HEK293 (cell line): ENCODE results near the gene NNMT.

Source experiments
- CTCF ChIA-PET: fragments of 350-600 bp; formaldehyde crosslinking; extraction: SDS; loops from one replicate; lab custom pipeline; 2021; ENCODE audit warnings: antibody characterized with exemption; lab: Yijun Ruan, JAX
- POLR2A ChIA-PET: fragments of 300-600 bp; formaldehyde crosslinking; extraction: SDS; loops from one replicate; lab custom pipeline; 2020; ENCODE audit warnings: antibody characterized with exemption, inconsistent platforms; lab: Yijun Ruan, JAX
- H3K27ac ChIP-seq: fragments of 200-500 bp; sonication (Bioruptor generic); 2 replicates; pipeline ENCODE4 v1.5.1; 2014; ENCODE audit warnings: low read depth, low read length, control low read depth, inconsistent platforms; ENCODE audit errors: extremely low read depth
- H3K36me3 ChIP-seq, 2 experiments: fragments of 200-500 bp in 1 of 2; sonication (Bioruptor generic) in 1 of 2; 1 replicate in 1 of 2; 2 replicates in 1 of 2; pipeline ENCODE4 v1.5.1; 2014 to 2017; ENCODE audit warnings: inconsistent platforms in 2 of 2, low read length in 2 of 2; ENCODE audit not compliant: control insufficient read depth in 2 of 2, insufficient read depth in 1 of 2
- H3K4me1 ChIP-seq: fragments of 200-500 bp; sonication (Bioruptor generic); 2 replicates; pipeline ENCODE4 v1.5.1; 2014; ENCODE audit warnings: mild to moderate bottlenecking, low read length, inconsistent platforms; ENCODE audit not compliant: control insufficient read depth, insufficient read depth
- H3K4me3 ChIP-seq: 2 replicates; pipeline ENCODE4 v1.5.1; 2011; ENCODE audit warnings: low read depth, mild to moderate bottlenecking, control low read depth, low read length, moderate library complexity
- H3K9me3 ChIP-seq: fragments of 200-500 bp; sonication (Bioruptor generic); 2 replicates; pipeline ENCODE4 v1.5.1; 2014; ENCODE audit warnings: low read depth, low read length, inconsistent platforms; ENCODE audit not compliant: control insufficient read depth, insufficient read depth
- BCL11A ChIP-seq: fragments of 450-650 bp; formaldehyde crosslinking; IDR thresholded peaks from 2 replicates; pipeline ENCODE4 v1.5.1; 2016; ENCODE audit warnings: low read depth, missing biosample characterization, missing genetic modification characterization
- GLIS2 ChIP-seq: fragments of 450-650 bp; formaldehyde crosslinking; IDR thresholded peaks from 2 replicates; pipeline ENCODE4 v1.5.1; 2016; ENCODE audit warnings: missing biosample characterization, missing genetic modification characterization
- KLF1 ChIP-seq: fragments of 450-650 bp; formaldehyde crosslinking; IDR thresholded peaks from 2 replicates; pipeline ENCODE4 v1.5.1; 2016; ENCODE audit warnings: missing biosample characterization, missing genetic modification characterization
- KLF7 ChIP-seq: fragments of 450-650 bp; formaldehyde crosslinking; IDR thresholded peaks from 2 replicates; pipeline ENCODE4 v1.5.1; 2016; ENCODE audit warnings: missing biosample characterization, missing genetic modification characterization, borderline replicate concordance
- REST ChIP-seq: fragments of 450-650 bp; formaldehyde crosslinking; IDR thresholded peaks from 2 replicates; pipeline ENCODE4 v1.5.1; 2016; ENCODE audit warnings: missing biosample characterization, missing genetic modification characterization
- TRIM28 ChIP-seq: IDR thresholded peaks from 2 replicates; pipeline ENCODE4 v1.6.1; 2011; ENCODE audit warnings: low read length, control low read depth, borderline replicate concordance
- ZNF114 ChIP-seq: fragments of 450-650 bp; formaldehyde crosslinking; IDR thresholded peaks from 2 replicates; pipeline ENCODE4 v1.5.0; 2017; ENCODE audit warnings: missing biosample characterization, missing genetic modification characterization
- ZNF473 ChIP-seq: fragments of 450-650 bp; formaldehyde crosslinking; IDR thresholded peaks from 2 replicates; pipeline ENCODE4 v1.5.1; 2017; ENCODE audit warnings: missing biosample characterization, missing genetic modification characterization
- ZNF558 ChIP-seq: fragments of 450-650 bp; formaldehyde crosslinking; IDR thresholded peaks from 2 replicates; pipeline ENCODE4 v1.5.1; 2016; ENCODE audit warnings: missing biosample characterization, missing genetic modification characterization
- ZNF600 ChIP-seq: fragments of 450-650 bp; formaldehyde crosslinking; IDR thresholded peaks from 2 replicates; pipeline ENCODE4 v1.5.1; 2016; ENCODE audit warnings: missing biosample characterization, missing genetic modification characterization
- ZNF623 ChIP-seq: fragments of 450-650 bp; formaldehyde crosslinking; IDR thresholded peaks from 2 replicates; pipeline ENCODE4 v1.5.1; 2016; ENCODE audit warnings: missing biosample characterization, missing genetic modification characterization
- TF ChIP-seq, protein P1 (sequence below): IDR thresholded peaks from 2 replicates; pipeline ENCODE4 v1.6.1; 2011; ENCODE audit warnings: mild to moderate bottlenecking, low read depth, low read length, borderline replicate concordance

The NNMT gene

DNA sequence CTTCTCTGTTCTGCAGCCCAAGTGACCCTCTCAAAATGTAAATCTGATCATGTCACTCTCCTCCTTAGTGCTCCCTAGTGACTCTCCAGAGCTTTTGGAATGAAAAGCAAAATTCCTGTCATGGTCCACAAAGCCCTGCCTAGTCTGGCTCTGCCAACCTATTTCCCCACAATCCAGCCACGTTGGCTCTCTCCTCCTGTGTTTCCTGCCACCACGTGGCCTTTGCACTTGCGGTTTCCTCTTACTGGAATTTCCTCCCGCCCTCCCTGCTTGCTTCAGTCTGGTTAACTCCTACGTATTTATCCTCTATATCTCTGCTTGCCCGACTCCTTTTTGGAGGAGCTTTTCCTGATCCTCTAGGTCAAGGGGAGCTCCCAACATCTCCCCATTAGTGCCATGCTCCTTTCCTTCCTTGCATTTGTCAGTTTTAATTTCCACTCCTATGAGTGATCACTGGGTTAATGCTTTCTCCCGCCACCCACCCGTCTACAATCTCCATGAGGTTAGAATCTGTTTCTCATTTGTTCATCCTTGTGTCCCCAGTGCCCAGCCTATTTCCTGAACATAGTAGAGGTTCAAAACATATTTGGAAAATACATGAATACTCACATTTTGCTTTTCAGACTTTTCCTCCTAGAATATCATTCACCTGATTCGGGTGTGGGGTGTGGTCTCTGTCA lies 11.5 kb downstream of the NNMT start:
- no peak overlapping the region for H3K27ac ChIP-seq
- POLR2A ChIA-PET = no interaction called here
- CTCF ChIA-PET = interaction anchor here (0.6 kb wide), 2 partner anchors 10 to 957 kb away, joined by 3 read pairs; no protein-coding TSS in a partner anchor
- no peaks in the 10 kb centered on the region for H3K36me3 ChIP-seq
- H3K4me1 ChIP-seq = no peaks in the 10 kb centered on the region
- no peaks in the 10 kb centered on the region for H3K9me3 ChIP-seq
- TF ChIP-seq GLIS2 (tag by site-specific recombination) (no peak), ZNF623 (0 out of 2 replicates have a peak, but pooled peaks have one; percentile 15)
- H3K4me3 ChIP-seq = no peak overlapping the region

DNA sequence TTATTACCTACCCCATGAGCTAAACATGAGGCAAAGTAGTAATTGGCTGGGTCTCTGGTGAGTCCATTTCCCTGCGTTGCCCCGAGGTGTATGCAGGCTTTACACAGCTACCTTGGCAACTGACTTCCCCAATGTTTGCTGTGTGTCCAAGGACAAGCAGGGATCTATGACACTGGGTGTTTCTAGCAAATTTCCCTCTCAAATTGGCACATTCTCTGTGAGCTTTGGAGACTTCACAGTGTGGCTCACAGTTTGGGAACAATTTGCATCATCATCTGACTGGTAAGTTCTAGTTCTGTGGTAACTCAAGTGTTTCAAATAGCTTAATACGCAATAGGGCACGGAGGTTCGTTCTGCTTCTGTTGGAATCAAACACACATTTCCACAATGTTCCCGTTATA lies 12.5 kb downstream of the NNMT start:
- ChIA-PET POLR2A (no interaction called here), CTCF (no interaction called here)
- no peak for TF ChIP-seq ZNF600 (tag by site-specific recombination)
- TF ChIP-seq BCL11A (tag by site-specific recombination) = no peak
- TF ChIP-seq, protein P1, sequence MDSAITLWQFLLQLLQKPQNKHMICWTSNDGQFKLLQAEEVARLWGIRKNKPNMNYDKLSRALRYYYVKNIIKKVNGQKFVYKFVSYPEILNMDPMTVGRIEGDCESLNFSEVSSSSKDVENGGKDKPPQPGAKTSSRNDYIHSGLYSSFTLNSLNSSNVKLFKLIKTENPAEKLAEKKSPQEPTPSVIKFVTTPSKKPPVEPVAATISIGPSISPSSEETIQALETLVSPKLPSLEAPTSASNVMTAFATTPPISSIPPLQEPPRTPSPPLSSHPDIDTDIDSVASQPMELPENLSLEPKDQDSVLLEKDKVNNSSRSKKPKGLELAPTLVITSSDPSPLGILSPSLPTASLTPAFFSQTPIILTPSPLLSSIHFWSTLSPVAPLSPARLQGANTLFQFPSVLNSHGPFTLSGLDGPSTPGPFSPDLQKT = no peak

GRCh38 chr11:114309517-114309916 lies 13.3 kb downstream of the NNMT start:
- Histone ChIP-seq H3K9me3 (no peaks in the 10 kb centered on the region), H3K4me1 (no peaks in the 10 kb centered on the region), H3K36me3 (no peaks in the 10 kb centered on the region), H3K27ac (no peak overlapping the region), H3K4me3 (no peak overlapping the region)
- POLR2A ChIA-PET = no interaction called here
- TF ChIP-seq KLF7 (tag by site-specific recombination) = no peak
- TF ChIP-seq, all 188 proteins: peak for 0
- CTCF ChIA-PET = interaction anchor here (1.3 kb wide), 1 partner anchor 28 kb away, joined by 4 read pairs; no protein-coding TSS in a partner anchor

More for the DNA sequence above, 12.5 kb downstream of the NNMT start:
- no peak overlapping the region for H3K27ac ChIP-seq
- no peak overlapping the region for H3K4me3 ChIP-seq
- no peaks in the 10 kb centered on the region for H3K4me1 ChIP-seq
- H3K36me3 ChIP-seq = no peaks in the 10 kb centered on the region
- H3K9me3 ChIP-seq = no peaks in the 10 kb centered on the region

DNA sequence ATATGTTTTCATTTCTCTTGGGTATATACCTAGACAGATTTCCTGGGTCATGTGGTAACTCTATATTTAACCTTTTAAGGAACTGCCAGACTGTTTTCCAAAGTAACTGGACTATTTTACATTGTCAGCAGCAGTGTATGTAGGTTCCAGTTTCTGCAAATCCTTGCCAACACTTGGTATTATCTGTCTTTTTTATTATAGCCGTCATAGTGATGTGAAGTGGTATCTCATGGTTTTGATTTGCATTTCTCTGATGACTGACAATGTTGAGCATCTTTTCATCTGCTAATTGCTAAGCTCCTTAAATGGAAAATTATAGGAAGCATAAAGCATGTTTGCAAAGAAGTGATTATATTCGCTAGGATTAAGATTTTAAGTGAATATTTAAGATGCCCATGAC lies 13.9 kb downstream of the NNMT start:
- Histone ChIP-seq H3K4me1 (no peaks in the 10 kb centered on the region), H3K27ac (no peak overlapping the region), H3K36me3 (no peaks in the 10 kb centered on the region), H3K4me3 (no peak overlapping the region), H3K9me3 (no peaks in the 10 kb centered on the region)
- ChIA-PET POLR2A (no interaction called here), CTCF (interaction anchor here (1.3 kb wide), 1 partner anchor 29 kb away, joined by 4 read pairs; no protein-coding TSS in a partner anchor)
- TF ChIP-seq ZNF473 (tag by site-specific recombination) (no peak), TRIM28 (no peak), ZNF114 (tag by site-specific recombination) (no peak), REST (no peak), ZNF558 (no peak), KLF1 (tag by site-specific recombination) (no peak)
